ENCODE data around the gene DPAGT1.
"Not testable (repeated sequence)": the region's sequence is repeated elsewhere in the genome, so short reads cannot be mapped to it uniquely, and the experiment has no call there.

DNA sequence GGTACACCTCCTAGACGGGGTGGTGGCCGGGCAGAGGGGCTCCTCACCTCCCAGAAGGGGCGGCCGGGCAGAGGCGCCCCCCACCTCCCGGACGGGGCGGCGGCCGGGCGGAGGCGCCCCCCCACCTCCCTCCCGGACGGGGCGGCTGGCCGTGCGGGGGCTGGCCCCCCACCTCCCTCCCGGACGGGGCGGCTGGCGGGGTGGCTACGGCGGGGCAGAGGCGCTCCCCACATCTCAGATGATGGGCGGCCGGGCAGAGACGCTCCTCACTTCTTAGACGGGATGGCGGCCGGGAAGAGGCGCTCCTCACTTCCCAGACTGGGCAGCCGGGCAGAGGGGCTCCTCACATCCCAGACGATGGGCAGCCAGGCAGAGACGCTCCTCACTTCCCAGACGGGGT is 42.5 kb downstream of the DPAGT1 start:
- TF ChIP-seq, protein P1, sequence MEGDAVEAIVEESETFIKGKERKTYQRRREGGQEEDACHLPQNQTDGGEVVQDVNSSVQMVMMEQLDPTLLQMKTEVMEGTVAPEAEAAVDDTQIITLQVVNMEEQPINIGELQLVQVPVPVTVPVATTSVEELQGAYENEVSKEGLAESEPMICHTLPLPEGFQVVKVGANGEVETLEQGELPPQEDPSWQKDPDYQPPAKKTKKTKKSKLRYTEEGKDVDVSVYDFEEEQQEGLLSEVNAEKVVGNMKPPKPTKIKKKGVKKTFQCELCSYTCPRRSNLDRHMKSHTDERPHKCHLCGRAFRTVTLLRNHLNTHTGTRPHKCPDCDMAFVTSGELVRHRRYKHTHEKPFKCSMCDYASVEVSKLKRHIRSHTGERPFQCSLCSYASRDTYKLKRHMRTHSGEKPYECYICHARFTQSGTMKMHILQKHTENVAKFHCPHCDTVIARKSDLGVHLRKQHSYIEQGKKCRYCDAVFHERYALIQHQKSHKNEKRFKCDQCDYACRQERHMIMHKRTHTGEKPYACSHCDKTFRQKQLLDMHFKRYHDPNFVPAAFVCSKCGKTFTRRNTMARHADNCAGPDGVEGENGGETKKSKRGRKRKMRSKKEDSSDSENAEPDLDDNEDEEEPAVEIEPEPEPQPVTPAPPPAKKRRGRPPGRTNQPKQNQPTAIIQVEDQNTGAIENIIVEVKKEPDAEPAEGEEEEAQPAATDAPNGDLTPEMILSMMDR (IDR thresholded peaks at IDR 0.05): not testable (repeated sequence)
- TF ChIP-seq POLR2AphosphoS5, POLR2A (IDR thresholded peaks at IDR 0.05): not testable (repeated sequence)
